ENCODE results near the gene IL12B.
"Not testable (repeated sequence)": the region's sequence is repeated elsewhere in the genome, so short reads cannot be mapped to it uniquely, and the experiment has no call there.

The IL12B gene

DNA sequence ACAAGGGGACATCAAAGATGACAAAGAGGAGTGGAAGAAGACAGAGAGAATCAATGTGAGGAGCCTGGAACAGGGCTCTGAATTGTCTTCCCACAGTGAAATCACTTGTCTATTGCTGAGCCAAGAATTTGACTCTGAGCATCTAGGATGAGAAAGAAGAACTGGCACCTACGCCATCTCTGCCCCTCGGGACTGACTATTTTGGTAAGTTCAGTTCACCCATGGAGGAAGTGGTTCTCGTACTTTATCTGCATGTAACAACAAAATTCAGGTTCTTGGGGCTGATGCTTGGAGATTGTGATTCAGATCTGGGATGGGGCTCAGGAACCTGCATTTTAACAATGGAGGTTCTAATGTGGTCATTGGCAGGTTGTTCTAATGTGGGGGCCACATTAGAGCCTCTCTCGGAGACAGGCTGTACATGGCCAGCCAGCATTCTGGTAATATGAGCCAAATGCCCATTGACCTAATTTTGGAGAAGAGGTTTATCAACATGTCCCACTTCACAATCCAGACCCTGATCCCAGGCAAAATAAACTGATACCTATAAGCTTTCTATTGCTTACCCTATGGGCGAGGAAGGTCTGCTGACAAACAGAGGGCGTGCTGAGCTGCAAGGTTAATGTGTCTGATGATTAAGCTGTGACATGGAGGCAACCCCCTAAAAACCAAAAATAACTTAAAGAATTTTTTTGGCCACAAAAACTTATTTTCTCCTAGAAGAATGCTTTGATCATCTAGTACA is 2.7 kb upstream of the IL12B start:
- DNase-seq (ENCODE audit: low read depth), result no peak

DNA sequence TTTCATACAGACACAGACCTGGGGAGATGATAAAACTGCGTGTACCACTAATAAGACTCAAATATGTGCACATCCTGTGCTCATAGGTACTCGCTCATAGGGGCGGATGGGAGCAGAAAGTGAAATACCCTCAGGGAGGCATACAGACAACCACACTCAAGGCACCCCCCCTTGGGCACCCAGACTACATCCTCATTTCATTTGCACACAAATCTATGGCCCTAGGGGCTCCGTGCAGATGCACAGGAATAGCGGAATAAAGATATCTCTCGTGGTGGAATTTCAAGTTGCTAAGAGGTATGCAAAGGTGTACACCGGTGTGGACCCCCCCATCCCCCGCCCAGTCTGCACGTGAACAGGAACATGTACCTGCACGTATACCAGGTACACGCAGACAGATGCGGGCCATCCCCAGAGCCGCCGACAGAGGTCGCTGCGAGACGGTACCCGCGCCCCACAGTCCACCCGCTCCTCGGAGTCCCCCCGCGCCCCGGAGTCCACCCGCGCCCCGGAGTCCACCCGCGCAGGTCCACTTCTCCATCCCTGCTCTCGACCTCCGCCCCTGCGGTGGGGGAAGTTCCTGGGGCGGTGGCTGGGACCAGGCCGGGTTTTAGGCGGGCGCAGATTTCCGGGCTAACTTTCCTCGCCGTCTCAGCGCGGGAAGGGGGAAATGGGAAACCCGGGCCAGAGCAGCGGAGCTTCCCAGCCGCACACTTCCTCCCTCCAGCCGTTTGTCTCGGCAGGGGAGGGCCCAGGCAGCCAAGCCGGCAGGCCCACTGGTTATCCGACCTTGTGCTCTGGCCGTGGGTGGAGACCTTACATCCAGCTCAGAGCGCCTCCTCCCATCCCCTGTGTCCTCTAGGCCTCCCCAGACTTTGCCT is 1.0 kb upstream of the IL12B start:
- DNase-seq (ENCODE audit: low read depth), result no peak

DNA sequence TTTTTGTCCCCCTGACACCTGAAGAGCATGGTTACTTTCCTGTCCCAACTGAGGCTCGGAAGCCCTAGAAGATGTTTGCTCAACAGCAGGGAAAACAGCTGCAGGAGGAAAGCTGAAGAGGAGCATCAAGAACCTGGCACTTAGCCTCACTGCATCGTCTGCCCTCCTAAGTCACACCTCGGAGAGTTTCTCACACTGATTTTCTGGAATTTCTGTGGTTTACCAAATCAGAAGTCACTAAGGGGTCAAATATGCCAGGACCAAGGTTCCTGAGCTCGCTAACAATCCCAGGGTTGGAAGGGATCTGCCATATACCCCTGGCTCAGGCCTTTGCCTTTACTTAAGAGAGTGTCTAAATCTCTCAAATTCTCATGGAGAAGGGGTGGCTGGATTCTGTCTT is 5.3 kb downstream of the IL12B start:
- DNase-seq (ENCODE audit: low read depth), result no peak

DNA sequence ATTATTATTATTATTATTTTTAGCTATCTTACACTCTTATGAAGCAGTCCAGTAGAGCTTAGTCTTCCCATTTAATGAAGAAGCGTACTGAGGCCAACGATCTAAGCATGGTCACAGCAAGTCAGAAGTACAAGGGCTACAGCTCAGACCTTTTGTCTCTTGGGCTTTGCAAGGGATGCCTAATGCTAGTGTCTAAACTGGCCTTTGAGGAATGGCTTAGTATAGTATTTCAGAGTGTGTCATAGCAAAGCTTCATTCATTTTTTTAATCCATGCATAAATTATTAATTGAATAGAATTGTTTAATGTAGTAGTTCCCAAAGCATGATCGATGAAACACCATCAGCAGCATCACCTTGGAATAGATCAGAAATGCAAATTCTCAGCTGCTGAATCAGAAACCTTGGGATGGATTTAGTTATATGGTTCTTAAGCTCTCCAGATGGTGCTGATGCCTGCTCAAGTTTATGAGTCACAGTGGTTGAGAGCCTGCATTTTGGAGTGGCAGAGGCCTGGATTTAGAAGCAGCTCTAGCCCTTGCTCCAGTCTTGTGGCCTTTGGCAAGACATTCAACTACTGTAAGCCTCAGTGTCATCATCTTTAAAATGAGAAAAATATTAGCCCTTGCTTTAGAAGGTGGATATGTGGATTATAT is 6.1 kb downstream of the IL12B start:
- no peak for DNase-seq (ENCODE audit: low read depth)

DNA sequence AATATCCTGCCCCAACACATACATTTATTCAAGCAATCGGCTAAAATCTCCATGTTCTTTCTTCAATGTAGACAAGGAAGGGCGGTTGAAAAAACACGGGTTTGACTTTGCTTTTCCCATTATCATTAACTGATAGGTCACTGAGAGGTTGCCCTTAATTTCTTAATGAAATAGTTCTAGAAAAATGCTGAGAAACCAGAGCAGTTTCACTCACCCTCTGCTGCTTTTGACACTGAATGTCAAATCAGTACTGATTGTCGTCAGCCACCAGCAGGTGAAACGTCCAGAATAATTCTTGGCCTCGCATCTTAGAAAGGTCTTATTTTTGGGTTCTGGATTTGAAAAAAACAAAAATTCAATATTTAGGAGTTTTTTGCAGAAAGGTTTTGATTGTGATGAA is 8.1 kb downstream of the IL12B start:
- no peak for DNase-seq (ENCODE audit: low read depth)

DNA sequence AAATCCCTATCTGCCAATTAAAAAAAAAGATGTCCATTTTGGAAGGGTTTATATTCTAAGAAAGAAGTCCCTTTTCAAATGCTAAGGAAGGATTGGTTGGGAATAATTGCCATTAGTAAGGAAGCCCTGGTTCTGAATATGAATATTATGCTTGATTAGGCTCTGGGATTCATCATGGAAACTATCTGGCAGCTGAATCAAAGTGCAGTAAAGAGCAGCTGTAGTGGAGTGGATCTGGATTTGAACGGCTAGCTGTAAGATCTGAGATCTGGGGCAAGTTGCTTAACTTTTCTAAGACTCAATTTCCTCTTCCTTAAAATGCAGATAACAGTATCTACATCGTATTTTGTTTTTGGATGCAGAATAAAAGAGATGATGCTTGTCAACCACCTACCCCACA is 10.5 kb downstream of the IL12B start:
- no peak for DNase-seq (ENCODE audit: low read depth)

DNA sequence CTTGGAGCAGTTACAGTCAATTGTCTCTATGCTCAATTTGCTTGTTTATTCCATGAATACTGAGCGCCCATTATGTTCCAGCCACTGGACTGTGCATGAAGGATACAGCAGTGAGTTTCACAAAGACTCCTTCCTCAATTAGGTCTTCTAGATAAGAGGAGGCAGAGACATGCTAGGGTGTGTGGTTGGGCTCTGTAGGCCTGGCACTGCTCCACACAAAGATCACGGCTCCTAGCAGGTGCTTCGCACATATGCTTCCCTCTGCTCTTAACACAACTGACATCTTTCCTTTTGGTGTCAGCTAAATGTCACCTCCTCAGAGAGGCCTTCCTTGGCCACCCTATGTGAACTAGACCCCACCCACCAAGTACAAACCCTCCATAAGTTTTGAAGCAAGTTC is 10.9 kb downstream of the IL12B start:
- no peak for DNase-seq (ENCODE audit: low read depth)

DNA sequence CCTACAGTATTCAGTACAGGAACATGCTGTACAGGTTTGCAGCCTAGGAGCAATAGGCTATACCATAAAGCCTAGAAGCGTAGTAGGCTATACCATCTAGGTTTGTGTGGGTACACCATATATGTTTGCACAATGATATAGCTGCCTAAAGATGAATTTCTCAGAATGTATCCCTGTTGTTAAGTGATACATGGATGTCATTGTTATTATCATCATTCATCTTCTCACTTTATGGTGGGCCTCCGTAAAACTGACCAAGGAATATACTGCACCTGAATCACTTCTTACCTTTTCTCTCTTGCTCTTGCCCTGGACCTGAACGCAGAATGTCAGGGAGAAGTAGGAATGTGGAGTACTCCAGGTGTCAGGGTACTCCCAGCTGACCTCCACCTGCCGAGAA is 11.8 kb downstream of the IL12B start:
- no peak for DNase-seq (ENCODE audit: low read depth)

DNA sequence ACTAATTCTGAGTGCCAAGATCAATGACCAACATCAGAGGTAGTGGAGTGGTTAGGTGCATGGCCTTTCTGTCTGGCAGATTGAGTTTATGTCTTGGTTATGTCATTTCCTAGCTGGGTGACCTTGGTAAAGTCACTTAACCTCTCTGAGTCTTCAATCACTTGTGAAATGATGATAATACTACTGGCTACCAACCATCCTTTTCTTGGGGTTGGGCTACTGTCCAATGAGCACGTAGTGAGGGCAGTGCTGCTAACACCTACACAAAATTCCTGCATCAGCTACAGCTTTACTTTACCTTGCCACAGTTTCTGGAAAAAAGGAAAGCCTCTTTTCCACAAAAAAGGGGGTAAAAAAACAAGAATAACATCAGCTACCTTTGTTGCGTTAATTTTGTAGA is 12.4 kb downstream of the IL12B start:
- no peak for DNase-seq (ENCODE audit: low read depth)

DNA sequence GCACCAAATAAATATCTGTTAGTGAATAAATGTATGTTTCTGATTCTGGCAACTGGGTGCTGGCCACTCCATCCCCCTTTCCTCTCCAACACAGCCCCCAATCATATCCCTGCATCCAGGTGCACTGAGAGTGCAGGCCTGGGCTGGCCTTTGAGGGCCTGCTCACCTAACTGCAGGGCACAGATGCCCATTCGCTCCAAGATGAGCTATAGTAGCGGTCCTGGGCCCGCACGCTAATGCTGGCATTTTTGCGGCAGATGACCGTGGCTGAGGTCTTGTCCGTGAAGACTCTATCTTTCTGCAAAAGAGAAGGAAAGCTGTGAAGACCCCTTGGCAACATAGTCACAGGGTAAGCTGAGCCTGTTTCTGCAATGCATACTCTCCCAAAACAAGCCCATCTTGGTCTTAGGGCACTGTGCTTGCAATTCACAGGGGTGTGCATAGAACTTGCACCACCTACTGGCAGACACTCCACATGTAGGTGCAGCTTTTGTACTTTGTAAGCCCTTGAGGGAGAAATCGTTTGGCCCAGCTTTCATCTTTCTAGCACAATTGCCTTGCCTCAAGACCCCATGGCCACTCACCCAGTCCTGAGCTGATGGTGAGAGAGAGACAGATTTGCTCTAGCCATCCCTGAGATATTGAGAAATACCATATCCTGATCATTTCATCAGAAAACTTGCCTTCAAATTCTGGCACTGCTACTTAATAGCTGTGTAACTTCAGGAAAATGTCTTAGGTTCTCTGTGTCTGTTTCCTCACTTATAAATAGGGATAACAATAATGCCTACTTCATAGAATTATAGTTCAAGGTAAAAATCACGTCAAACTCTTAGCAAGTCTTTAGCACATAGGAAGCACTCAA is 13.5 kb downstream of the IL12B start:
- no peak for DNase-seq (ENCODE audit: low read depth)

DNA sequence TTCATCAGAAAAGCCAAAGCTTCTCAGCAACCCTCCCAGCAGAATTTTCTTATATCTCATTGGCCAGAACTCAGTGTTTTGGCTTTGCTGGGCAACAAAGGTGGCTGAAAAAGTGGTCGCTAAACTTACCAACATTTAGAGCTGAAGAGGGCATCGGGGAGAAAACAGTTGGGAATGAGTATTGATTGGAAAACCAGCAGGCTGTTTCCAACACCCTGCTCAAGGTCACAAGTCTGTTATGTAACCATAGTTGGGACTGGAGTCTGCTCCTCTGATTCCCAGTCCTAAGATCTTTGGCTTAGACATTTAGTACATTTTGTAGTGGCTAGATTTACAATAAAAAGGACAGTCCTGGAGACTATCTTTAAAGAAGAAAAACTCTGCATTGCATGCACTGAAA is 17.1 kb downstream of the IL12B start:
- no peak for DNase-seq (ENCODE audit: low read depth)

DNA sequence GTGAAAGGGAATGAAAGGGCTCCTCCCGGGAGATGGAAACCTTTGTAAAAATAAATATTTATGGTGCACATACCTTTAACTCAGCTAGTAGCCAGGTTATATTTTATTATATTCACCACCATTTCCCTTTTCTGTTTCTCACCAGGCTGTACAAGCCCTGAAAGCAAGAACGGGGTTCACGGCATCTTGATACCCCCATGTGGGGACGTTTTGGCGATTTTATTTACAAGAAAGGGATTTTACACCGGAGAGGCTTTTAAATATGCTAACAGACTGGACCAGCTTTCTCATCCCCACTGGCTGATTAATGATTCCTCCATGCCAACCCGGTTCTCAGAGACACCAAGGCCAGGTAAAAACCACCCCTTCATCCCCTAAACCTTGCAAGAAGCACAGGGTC is 19.2 kb downstream of the IL12B start:
- no peak for DNase-seq (ENCODE audit: low read depth)

DNA sequence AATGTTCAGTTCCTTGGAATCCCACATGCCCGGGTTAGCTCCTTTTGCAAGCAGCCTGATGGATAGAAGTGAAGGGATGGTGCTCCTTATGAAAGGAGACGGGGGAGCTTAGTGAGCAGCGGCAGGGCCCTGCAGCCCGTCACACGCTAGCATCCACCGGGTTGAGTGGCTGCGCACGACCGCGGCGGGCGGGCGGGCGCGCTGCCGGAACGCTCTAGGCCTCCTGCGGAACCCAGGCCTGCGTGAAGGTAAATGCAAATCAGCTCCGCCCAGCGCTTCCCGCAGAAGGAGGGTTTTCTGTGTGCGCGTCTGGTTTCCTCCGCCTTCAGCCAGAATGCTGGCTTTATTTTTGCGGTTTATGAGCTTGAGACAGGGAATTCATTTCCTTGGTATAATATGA is 19.8 kb downstream of the IL12B start:
- DNase-seq (ENCODE audit: low read depth), result no peak

DNA sequence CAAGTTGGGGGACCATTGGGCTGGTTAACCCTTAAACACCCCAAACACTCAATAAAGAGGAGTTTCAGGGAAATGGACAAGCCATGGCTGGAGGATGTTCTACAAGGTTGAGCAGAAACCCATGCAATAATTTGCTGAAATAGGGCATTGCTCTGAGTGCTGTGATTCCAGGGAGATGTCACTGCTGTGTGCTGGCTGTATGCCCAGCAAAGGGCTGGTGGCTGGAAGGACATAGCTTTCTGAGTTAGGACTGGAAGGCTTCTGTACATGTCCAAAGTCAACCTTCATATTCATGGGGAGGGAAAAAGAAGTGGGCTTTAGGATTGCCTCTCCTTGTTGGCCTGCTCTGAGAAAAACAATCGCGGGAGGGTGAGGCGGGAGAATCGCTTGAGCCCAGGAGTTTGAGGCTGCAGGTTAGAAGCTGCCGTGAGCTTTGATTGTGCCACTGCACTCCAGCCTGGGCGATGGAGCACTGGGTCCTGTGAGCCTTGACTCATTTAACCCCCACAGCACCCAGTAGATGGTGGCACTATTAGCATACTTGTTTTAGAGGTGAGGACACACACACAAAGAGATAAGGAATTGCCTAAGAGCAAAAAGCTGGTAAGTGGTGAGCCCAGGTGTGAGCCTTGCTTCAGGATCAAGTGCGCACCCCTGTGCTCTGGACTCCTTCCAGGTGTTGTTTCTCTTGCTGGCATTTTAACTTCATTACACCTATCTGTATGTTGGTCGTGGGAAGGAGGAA is 20.4 kb downstream of the IL12B start:
- DNase-seq (ENCODE audit: low read depth), result no peak

DNA sequence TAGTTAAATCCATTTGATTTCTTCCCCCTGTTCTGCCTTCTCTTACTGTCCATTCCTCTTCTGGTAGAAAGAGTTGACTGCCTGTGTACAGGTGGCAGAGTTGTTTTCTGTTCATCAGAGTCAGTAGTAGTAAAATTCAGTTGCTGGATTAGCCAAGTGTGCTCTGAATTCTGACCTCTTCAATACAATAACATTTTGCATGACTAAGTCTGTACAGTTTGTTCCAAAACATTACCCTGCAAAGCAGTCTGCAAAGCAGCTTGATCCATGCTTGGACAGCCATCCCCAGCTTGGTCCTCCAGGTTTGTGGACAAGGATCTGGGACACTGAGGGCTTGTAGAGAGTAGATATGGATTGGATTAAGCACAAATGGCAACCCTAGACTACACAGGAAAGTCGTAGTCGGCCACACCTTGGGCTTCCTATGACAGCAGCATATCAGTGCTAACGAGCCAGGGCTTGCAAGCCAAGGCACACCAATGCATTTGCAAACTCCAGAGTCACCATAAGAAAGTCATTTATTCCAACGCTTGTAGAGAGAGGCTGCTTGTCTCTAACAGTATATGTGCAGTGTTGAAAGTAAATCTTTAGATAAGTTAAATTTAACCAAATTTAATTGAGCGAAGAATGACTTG is 25.2 kb downstream of the IL12B start:
- DNase-seq (ENCODE audit: low read depth), result no peak

DNA sequence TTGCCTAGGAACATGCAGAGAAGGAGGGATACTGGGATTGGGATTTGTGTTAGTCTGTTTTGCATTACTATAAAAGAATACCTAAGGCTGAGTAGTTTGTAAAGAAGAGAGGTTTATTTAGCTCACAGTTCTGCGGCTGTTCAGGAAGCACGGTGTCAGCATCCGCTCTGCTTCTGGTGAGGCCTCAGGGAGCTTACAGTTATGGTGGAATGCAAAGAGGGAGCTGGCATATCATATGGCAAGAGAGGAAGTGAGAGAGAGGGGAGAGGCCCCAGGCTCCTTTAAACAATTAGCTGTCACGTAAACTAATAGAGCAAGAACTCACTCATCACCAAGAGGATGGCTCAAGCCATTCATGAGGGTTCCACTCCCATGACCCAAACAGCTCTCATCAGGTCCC is 27.0 kb downstream of the IL12B start:
- DNase-seq (ENCODE audit: low read depth), result no peak

DNA sequence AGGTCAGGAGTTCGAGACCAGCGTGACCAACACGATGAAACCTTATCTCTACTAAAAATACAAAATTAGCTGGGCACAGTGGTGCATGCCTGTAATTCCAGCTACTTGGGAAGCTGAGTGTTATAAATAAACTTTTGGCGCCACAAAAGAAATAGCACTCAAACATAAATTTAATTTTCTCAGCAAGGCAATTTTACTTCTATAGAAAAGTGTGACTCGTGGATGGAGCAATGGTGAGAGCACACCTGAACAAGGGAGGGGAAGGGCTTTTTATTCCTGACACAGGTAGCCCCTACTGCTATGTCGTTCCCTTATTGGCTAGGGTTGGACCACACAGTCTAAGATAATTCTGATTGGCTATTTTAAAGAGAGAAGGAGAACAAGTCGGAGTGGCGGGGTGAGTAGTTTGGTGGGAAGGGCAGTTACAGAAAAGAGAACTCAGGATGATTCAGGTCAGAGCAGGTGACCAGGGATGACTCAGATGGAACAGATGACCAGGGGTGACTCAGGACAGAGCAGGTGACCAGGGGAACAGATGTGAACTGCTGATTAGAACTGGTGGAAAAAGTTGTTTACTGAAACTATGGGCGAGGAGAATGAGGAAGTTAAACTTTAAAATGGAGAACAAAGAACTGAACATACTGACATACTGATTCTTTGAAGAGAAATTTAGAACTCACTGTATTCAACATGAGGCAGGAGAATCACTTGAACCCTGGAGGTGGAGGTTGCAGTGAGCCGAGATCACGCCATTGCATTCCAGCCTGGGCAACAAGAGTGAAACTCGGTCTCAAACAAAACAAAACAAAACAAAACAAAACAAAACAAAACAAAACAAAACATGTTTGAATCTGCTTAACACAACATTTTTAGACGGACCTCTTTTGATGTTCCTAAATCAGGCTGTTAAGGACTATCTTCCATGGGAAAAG is 28.1 kb downstream of the IL12B start:
- not testable (repeated sequence) for DNase-seq (ENCODE audit: low read depth)

DNA sequence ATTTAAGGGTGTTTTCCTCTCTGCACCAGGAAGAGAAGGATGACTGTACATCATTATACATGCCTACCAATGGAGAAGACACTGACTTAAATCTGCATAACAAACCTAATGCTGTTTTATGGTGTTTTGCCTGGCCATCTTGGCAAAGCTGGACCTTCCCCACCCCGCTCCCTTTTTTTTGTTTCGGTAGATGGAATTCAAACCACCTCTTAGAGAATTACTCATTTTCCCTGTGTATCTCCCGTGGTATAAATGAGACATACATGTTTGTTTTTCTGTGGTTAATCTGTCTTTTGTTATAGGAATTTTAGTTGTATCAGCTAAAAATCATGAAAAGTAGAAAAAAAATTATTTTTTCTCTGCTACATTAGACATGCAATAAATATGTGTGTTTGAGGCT is 28.8 kb downstream of the IL12B start:
- no peak for DNase-seq (ENCODE audit: low read depth)

DNA sequence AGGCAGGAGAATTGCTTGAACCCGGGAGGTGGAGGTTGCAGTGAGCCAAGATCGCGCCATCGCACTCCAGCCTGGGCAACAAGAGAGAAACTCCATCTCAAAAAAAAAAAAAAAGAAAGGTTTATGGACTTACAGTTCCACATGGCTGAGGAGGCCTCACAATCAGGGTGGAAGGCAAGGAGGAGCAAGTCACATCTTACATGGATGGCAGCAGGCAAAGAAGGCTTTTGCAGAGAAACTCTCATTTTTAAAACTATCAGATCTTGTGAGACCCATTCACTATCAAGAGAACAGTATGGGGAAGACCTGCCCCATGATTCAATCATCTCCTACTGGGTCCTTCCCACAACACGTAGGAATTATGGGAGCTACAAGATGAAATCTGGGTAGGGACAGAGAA is 33.0 kb downstream of the IL12B start:
- DNase-seq (ENCODE audit: low read depth), result not testable (repeated sequence)

DNA sequence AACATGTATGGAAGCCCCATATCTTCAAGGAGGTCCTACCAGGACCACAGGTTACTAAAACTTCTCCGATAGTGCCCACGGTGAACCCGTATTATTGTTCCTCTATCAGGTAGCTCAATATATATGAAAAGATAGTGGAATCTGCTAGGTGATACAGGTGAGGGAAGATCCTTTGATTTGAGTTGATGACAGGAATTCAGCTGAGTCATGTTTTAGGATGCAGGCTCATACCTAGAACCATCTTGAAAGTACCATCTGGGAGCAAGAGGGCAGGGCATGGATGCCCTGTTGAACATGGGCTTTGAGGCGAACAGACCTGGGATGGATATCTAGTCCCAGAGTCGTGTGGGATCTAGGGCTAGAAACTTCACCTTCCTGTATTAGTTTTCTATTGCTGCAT is 35.4 kb downstream of the IL12B start:
- DNase-seq (ENCODE audit: low read depth), result no peak

Data from CMK (cell line).